Adrenal gland (tissue), 5 donors: ENCODE measurements around the gene SLC15A5.

Experiments used
- CTCF ChIP-seq, 6 experiments: fragments of 450-650 bp in 4 of 6; fragments of 200-600 bp in 2 of 6; sonication (generic) in 1 of 6; IDR thresholded peaks; 1 replicate in 5 of 6; 2 replicates in 1 of 6; pipeline versions ENCODE4 v1.5.1 to v1.8.0; 2016 to 2021; ENCODE audit warnings: antibody characterized with exemption in 6 of 6, mild to moderate bottlenecking in 2 of 6, moderate library complexity in 1 of 6
- POLR2A ChIP-seq, 2 donors: fragments of 450-650 bp; IDR thresholded peaks; one replicate each; pipeline ENCODE4 v1.6.1; 2017; ENCODE audit warnings: antibody characterized with exemption in 2 of 2, mild to moderate bottlenecking in 2 of 2, moderate library complexity in 1 of 2
- donor health status: DM: no; HTN: no; CAD: no.

- TF ChIP-seq CTCF (IDR thresholded peaks at IDR 0.05), result no peak
- no peak for TF ChIP-seq POLR2A (IDR thresholded peaks at IDR 0.05)
Measured at GRCh38 chr12:16297521-16297920, 20.0 kb upstream of the SLC15A5 start.
